ENCODE measurements around the gene UNK. TPM values are rescaled to one million over a fixed set of nuclear protein-coding genes. Genes with fewer than 3 reads are reported as not detected.

UNK gene
- total RNA-seq, 1 experiment from 2014 or later, result 27.8 TPM

GRCh38 chr17:75811174-75811573, 26.6 kb downstream of the UNK start:
- no peak for DNase-seq
- Histone ChIP-seq H3K4me3 (no peak overlapping the region), H3K4me1 (replicated peaks; ENCODE audit: insufficient read depth) (peaks cover 10% of the 10 kb centered on the region), H3F3A (ENCODE audit: insufficient read depth, low read depth) (peaks cover 3% of the 10 kb centered on the region; the same call in 1 of the 2 replicates), H3K36me3 (ENCODE audit: low read depth) (no peaks in the 10 kb centered on the region), H3K9me2 (ENCODE audit: insufficient read depth) (no peaks in the 10 kb centered on the region), H3K9me3 (ENCODE audit: insufficient read depth, low read depth) (no peaks in the 10 kb centered on the region), H2AFZ (no peak overlapping the region), H3K27me3 (ENCODE audit: insufficient read depth, low read depth) (no peaks in the 10 kb centered on the region), H4K20me1 (ENCODE audit: insufficient read depth) (no peaks in the 10 kb centered on the region), H3K79me2 (ENCODE audit: low read depth) (no peaks in the 10 kb centered on the region), H3K4me2 (no peak overlapping the region), H3K27ac (no peak overlapping the region)
- TF ChIP-seq CTCF (conservative IDR thresholded peaks at IDR 0.05), result no peak
- TF ChIP-seq EZH2 (IDR thresholded peaks at IDR 0.05; ENCODE audit: low read depth), result no peak
- intact Hi-C loops (cut with micrococcal nuclease; ENCODE audit: unreplicated experiment), result no loop called here
- POLR2A ChIA-PET (ENCODE audit: unreplicated experiment), result no interaction called here
- CTCF ChIA-PET, result no interaction called here
- no TSS peak for BruUV-seq (replicated peaks)

GRCh38 chr17:75812096-75813013, 27.7 kb downstream of the UNK start:
- Histone ChIP-seq H2AFZ (no peak overlapping the region), H3K9me3 (ENCODE audit: insufficient read depth, low read depth) (no peaks in the 10 kb centered on the region), H3K27ac (no peak overlapping the region), H3K4me3 (no peak overlapping the region), H3K36me3 (ENCODE audit: low read depth) (no peaks in the 10 kb centered on the region), H3K79me2 (ENCODE audit: low read depth) (no peaks in the 10 kb centered on the region), H3K4me2 (no peak overlapping the region), H3F3A (ENCODE audit: insufficient read depth, low read depth) (peaks cover 3% of the 10 kb centered on the region; the same call in 1 of the 2 replicates), H3K27me3 (ENCODE audit: insufficient read depth, low read depth) (no peaks in the 10 kb centered on the region), H3K4me1 (replicated peaks; ENCODE audit: insufficient read depth) (peaks cover 10% of the 10 kb centered on the region), H3K9me2 (ENCODE audit: insufficient read depth) (no peaks in the 10 kb centered on the region), H4K20me1 (ENCODE audit: insufficient read depth) (no peaks in the 10 kb centered on the region)
- intact Hi-C loops (cut with micrococcal nuclease; ENCODE audit: unreplicated experiment), result no loop called here
- ChIA-PET CTCF (no interaction called here), POLR2A (ENCODE audit: unreplicated experiment) (interaction anchor here (0.6 kb wide), 1 partner anchor 13 kb away, joined by 5 read pairs; no protein-coding TSS in a partner anchor)
- BruUV-seq (replicated peaks), result no TSS peak
- TF ChIP-seq EZH2 (IDR thresholded peaks at IDR 0.05; ENCODE audit: low read depth) (no peak), CTCF (conservative IDR thresholded peaks at IDR 0.05) (no peak)
- DNase-seq, result no peak

GRCh38 chr17:75813081-75814020, 28.7 kb downstream of the UNK start:
- DNase-seq, result no peak
- TF ChIP-seq CTCF (conservative IDR thresholded peaks at IDR 0.05) (no peak), EZH2 (IDR thresholded peaks at IDR 0.05; ENCODE audit: low read depth) (no peak)
- intact Hi-C loops (cut with micrococcal nuclease; ENCODE audit: unreplicated experiment), result no loop called here
- Histone ChIP-seq H3K36me3 (ENCODE audit: low read depth) (no peaks in the 10 kb centered on the region), H4K20me1 (ENCODE audit: insufficient read depth) (no peaks in the 10 kb centered on the region), H3K9me2 (ENCODE audit: insufficient read depth) (no peaks in the 10 kb centered on the region), H3K4me1 (replicated peaks; ENCODE audit: insufficient read depth) (peaks cover 10% of the 10 kb centered on the region), H3K4me3 (no peak overlapping the region), H3K9me3 (ENCODE audit: insufficient read depth, low read depth) (no peaks in the 10 kb centered on the region), H3K4me2 (no peak overlapping the region), H3F3A (ENCODE audit: insufficient read depth, low read depth) (peaks cover 3% of the 10 kb centered on the region; the same call in 1 of the 2 replicates), H2AFZ (no peak overlapping the region), H3K27ac (no peak overlapping the region), H3K27me3 (ENCODE audit: insufficient read depth, low read depth) (no peaks in the 10 kb centered on the region), H3K79me2 (ENCODE audit: low read depth) (no peaks in the 10 kb centered on the region)
- ChIA-PET POLR2A (ENCODE audit: unreplicated experiment) (no interaction called here), CTCF (no interaction called here)
- no TSS peak for BruUV-seq (replicated peaks)
